HepG2 (cell line): Measurements from ENCODE around the gene CKB. TPM values are rescaled to one million over a fixed set of nuclear protein-coding genes. Genes with fewer than 3 reads are reported as not detected.

Experiments
- AGO2 ChIP-seq: fragments of 200-400 bp; formaldehyde crosslinking; optimal IDR thresholded peaks from 2 replicates; pipeline ENCODE3; 2017; ENCODE audit warnings: mild to moderate bottlenecking, low read depth, low read length, moderate library complexity
- BORCS8-MEF2B ChIP-seq: sonication (generic); formaldehyde crosslinking; IDR thresholded peaks from 2 replicates; pipeline ENCODE4 v1.8.0; 2022; ENCODE audit warnings: mild to moderate bottlenecking, missing genetic modification reagents
- CAMTA2 ChIP-seq: sonication (generic); formaldehyde crosslinking; IDR thresholded peaks from 2 replicates; pipeline ENCODE4 v1.4.0; 2020; ENCODE audit warnings: mild to moderate bottlenecking, missing genetic modification reagents, borderline replicate concordance
- DNMT3B ChIP-seq: conservative IDR thresholded peaks from 2 replicates; pipeline ENCODE4 v1.6.1; 2016; ENCODE audit warnings: missing biosample characterization, control low read depth
- FUBP1 ChIP-seq: sonication (generic); formaldehyde crosslinking; IDR thresholded peaks from 2 replicates; pipeline ENCODE4 v1.5.1; 2020; ENCODE audit warnings: missing genetic modification reagents, mild to moderate bottlenecking, borderline replicate concordance
- GPBP1L1 ChIP-seq: sonication (generic); formaldehyde crosslinking; IDR thresholded peaks from 2 replicates; pipeline ENCODE4 v1.5.0; 2020; ENCODE audit warnings: mild to moderate bottlenecking, missing genetic modification reagents
- HDAC1 ChIP-seq: sonication (generic); formaldehyde crosslinking; IDR thresholded peaks from 2 replicates; pipeline ENCODE4 v1.5.1; 2020; ENCODE audit warnings: mild to moderate bottlenecking, missing genetic modification reagents
- HINFP ChIP-seq: sonication (generic); formaldehyde crosslinking; IDR thresholded peaks from 2 replicates; pipeline ENCODE4 v1.4.0; 2020; ENCODE audit warnings: low read depth, mild to moderate bottlenecking, missing genetic modification reagents
- NFRKB ChIP-seq: fragments of 450-650 bp; IDR thresholded peaks from 2 replicates; pipeline ENCODE4 v1.6.1; 2017
- NONO ChIP-seq, 2 experiments: fragments of 450-650 bp in 1 of 2; sonication (generic) in 1 of 2; formaldehyde crosslinking in 1 of 2; IDR thresholded peaks in 1 of 2; conservative IDR thresholded peaks in 1 of 2; 2 replicates each; pipeline versions ENCODE4 v1.6.1 to v1.8.0; 2017 to 2022; ENCODE audit warnings: mild to moderate bottlenecking in 1 of 2, missing genetic modification reagents in 1 of 2, moderate library complexity in 1 of 2
- POLR2A ChIP-seq, 2 experiments: IDR thresholded peaks; 2 replicates each; pipeline ENCODE4 v1.6.1; 2011; ENCODE audit warnings: low read depth in 2 of 2, low read length in 2 of 2, mild to moderate bottlenecking in 1 of 2, moderate library complexity in 1 of 2; ENCODE audit not compliant: insufficient read depth in 1 of 2
- SOX6 ChIP-seq, 2 experiments: fragments of 450-650 bp in 1 of 2; sonication (generic) in 1 of 2; formaldehyde crosslinking in 1 of 2; IDR thresholded peaks; 2 replicates each; pipeline versions ENCODE4 v1.4.0 to v1.6.1; 2017 to 2020; ENCODE audit warnings: antibody characterized with exemption in 1 of 2, mild to moderate bottlenecking in 1 of 2, missing genetic modification reagents in 1 of 2
- SP140L ChIP-seq: sonication (generic); formaldehyde crosslinking; IDR thresholded peaks from 2 replicates; pipeline ENCODE4 v1.4.0; 2020; ENCODE audit warnings: missing genetic modification reagents, borderline replicate concordance
- SRY ChIP-seq: sonication (generic); formaldehyde crosslinking; IDR thresholded peaks from 2 replicates; pipeline ENCODE4 v1.8.0; 2022; ENCODE audit warnings: mild to moderate bottlenecking, missing genetic modification reagents
- TAF15 ChIP-seq: fragments of 200-400 bp; formaldehyde crosslinking; IDR thresholded peaks from one replicate; pipeline ENCODE4 v1.6.1; 2018; ENCODE audit warnings: mild to moderate bottlenecking, low read depth, low read length; ENCODE audit not compliant: poor library complexity, severe bottlenecking
- ZBTB1 ChIP-seq: sonication (generic); formaldehyde crosslinking; IDR thresholded peaks from 2 replicates; pipeline ENCODE4 v1.4.0; 2020; ENCODE audit warnings: missing genetic modification reagents, borderline replicate concordance
- ZFX ChIP-seq: sonication (generic); formaldehyde crosslinking; IDR thresholded peaks from 2 replicates; pipeline ENCODE4 v1.4.0; 2020; ENCODE audit warnings: mild to moderate bottlenecking, low read depth, missing genetic modification reagents, moderate library complexity
- ZMYM2 ChIP-seq: sonication (generic); formaldehyde crosslinking; IDR thresholded peaks from 2 replicates; pipeline ENCODE4 v1.8.0; 2022; ENCODE audit warnings: mild to moderate bottlenecking, missing genetic modification reagents
- ZNF224 ChIP-seq: sonication (generic); formaldehyde crosslinking; IDR thresholded peaks from 2 replicates; pipeline ENCODE4 v1.5.0; 2020; ENCODE audit warnings: mild to moderate bottlenecking, missing genetic modification reagents
- ZNF260 ChIP-seq: sonication (generic); formaldehyde crosslinking; IDR thresholded peaks from 2 replicates; pipeline ENCODE4 v1.4.0; 2020; ENCODE audit warnings: missing genetic modification reagents, low read depth, mild to moderate bottlenecking, borderline replicate concordance
- ZNF331 ChIP-seq: sonication (generic); formaldehyde crosslinking; IDR thresholded peaks from 2 replicates; pipeline ENCODE4 v1.4.0; 2020; ENCODE audit warnings: missing genetic modification reagents
- ZNF496 ChIP-seq: sonication (generic); formaldehyde crosslinking; IDR thresholded peaks from 2 replicates; pipeline ENCODE4 v1.8.1; 2023; ENCODE audit warnings: mild to moderate bottlenecking, moderate library complexity, missing genetic modification reagents; ENCODE audit not compliant: insufficient replicate concordance
- ZNF557 ChIP-seq: sonication (generic); formaldehyde crosslinking; IDR thresholded peaks from 2 replicates; pipeline ENCODE4 v1.4.0; 2020; ENCODE audit warnings: missing genetic modification reagents
- ZNF83 ChIP-seq: sonication (generic); formaldehyde crosslinking; IDR thresholded peaks from 2 replicates; pipeline ENCODE4 v1.4.0; 2020; ENCODE audit warnings: missing genetic modification reagents, mild to moderate bottlenecking, borderline replicate concordance
- ZSCAN21 ChIP-seq: sonication (generic); formaldehyde crosslinking; IDR thresholded peaks from 2 replicates; pipeline ENCODE4 v1.8.0; 2022; ENCODE audit warnings: mild to moderate bottlenecking, missing genetic modification reagents, moderate library complexity, borderline replicate concordance
- ZSCAN9 ChIP-seq: IDR thresholded peaks from 2 replicates; pipeline ENCODE4 v1.6.1; 2016; ENCODE audit warnings: borderline replicate concordance
- polyA plus RNA-seq, 8 experiments: library from polyadenylated mRNA; depleted of rRNA in 3 of 8; stranded (reverse) in 7 of 8; unstranded in 1 of 8; fragments of >200 nt; fragmentation: Illumina TruSeq in 4 of 8; extraction: Trizol in 4 of 8; gene quantifications; 2 replicates each; pipeline versions ENCODE4 v1.2.1 to v1.2.3, GENCODE V29; 2011 to 2016; ENCODE audit warnings: low read depth in 4 of 8, missing spikeins in 1 of 8, mixed read lengths in 1 of 8; ENCODE audit not compliant: insufficient read depth in 1 of 8
- total RNA-seq, 5 experiments: library from RNA; depleted of rRNA; stranded (reverse); fragments of >200 nt; fragmentation: Illumina TruSeq; extraction: Trizol; gene quantifications; 2 replicates each; pipeline ENCODE4 v1.2.3, GENCODE V29; 2016; ENCODE audit warnings: low read depth in 1 of 5

The CKB gene
- total and polyA plus RNA-seq, 2 of the 13 experiments (the other 11 are each of a cell fraction or from before 2014, with no cell fraction given) = 82.3 to 217 TPM

GRCh38 chr14:103518422-103519042 lies 4.1 kb downstream of the CKB start (continued):
- TF ChIP-seq ZNF557 (CRISPR knock-in tag) (no peak), NFRKB (no peak), GPBP1L1 (CRISPR knock-in tag) (no peak), BORCS8-MEF2B (CRISPR knock-in tag) (peak; percentile 48; the same call in 1 of the 2 replicates), ZBTB1 (CRISPR knock-in tag) (no peak), ZNF224 (CRISPR knock-in tag) (no peak), SP140L (no peak), CAMTA2 (CRISPR knock-in tag) (0 out of 2 replicates have a peak, but pooled peaks have one; percentile 60), ZNF496 (no peak), POLR2A (IDR thresholded peaks at IDR 0.05; ENCODE audit: insufficient read depth in 1 of 2, low read depth in 2 of 2, low read length in 2 of 2) (0 out of 4 replicates have a peak, but pooled peaks of 1 of the 2 experiments have one; percentile 34), SRY (CRISPR knock-in tag) (0 out of 2 replicates have a peak, but pooled peaks have one; percentile 57), NONO (IDR thresholded peaks at IDR 0.05) (no peak), NONO (CRISPR knock-in tag; conservative IDR thresholded peaks at IDR 0.05) (peak; percentile 27), ZNF260 (no peak), ZNF83 (CRISPR knock-in tag) (no peak), ZNF331 (CRISPR knock-in tag) (0 out of 2 replicates have a peak, but pooled peaks have one; percentile 38), HDAC1 (peak; percentile 41; the same call in 1 of the 2 replicates), FUBP1 (no peak), ZFX (CRISPR knock-in tag) (peak; percentile 67), TAF15 (no peak), ZSCAN21 (CRISPR knock-in tag) (0 out of 2 replicates have a peak, but pooled peaks have one; percentile 47), HINFP (0 out of 2 replicates have a peak, but pooled peaks have one; percentile 12), ZMYM2 (CRISPR knock-in tag) (no peak), SOX6 (IDR thresholded peaks at IDR 0.05) (no peak), SOX6 (CRISPR knock-in tag; IDR thresholded peaks at IDR 0.05) (0 out of 2 replicates have a peak, but pooled peaks have one; percentile 24), ZSCAN9 (CRISPR knock-in tag) (no peak), DNMT3B (CRISPR knock-in tag) (no peak), AGO2 (peak; percentile 60)
